Common myeloid progenitor, CD34-positive (primary cell): ENCODE measurements around the gene NLRP12.
"Not testable (repeated sequence)": the region's sequence is repeated elsewhere in the genome, so short reads cannot be mapped to it uniquely, and the experiment has no call there.

ENCODE experiments used
- CTCF ChIA-PET: fragments of 350-600 bp; sonication (Branson Sonifier 250); formaldehyde crosslinking; loops from one replicate; lab custom pipeline; 2021; ENCODE audit warnings: antibody characterized with exemption; lab: Charles Lee
- POLR2A ChIA-PET: fragments of 350-600 bp; sonication (Branson Sonifier 250); formaldehyde crosslinking; loops from one replicate; lab custom pipeline; 2021; ENCODE audit warnings: antibody characterized with exemption; lab: Charles Lee
- DNase-seq, 3 donors: peaks; one replicate each; pipeline versions ENCODE4 v3.0.0 to v3.0.0-alpha.2; 2013
- H3K27ac ChIP-seq, 2 experiments: 1 replicate in 1 of 2; 2 replicates in 1 of 2; pipeline ENCODE4 v1.7.0; 2013; ENCODE audit warnings: inconsistent platforms in 2 of 2, low read length in 2 of 2, mild to moderate bottlenecking in 2 of 2, low read depth in 1 of 2, moderate library complexity in 1 of 2; ENCODE audit not compliant: severe bottlenecking in 2 of 2, insufficient read depth in 1 of 2, poor library complexity in 1 of 2
- H3K27me3 ChIP-seq, 5 experiments: replicated peaks in 2 of 5; 1 replicate in 3 of 5; 2 replicates in 2 of 5; pipeline versions ENCODE4 v1.6.1 to v1.7.0; 2013; ENCODE audit warnings: low read length in 4 of 5, mild to moderate bottlenecking in 2 of 5, moderate library complexity in 2 of 5, inconsistent platforms in 1 of 5; ENCODE audit not compliant: insufficient read depth in 5 of 5, control insufficient read depth in 4 of 5
- H3K36me3 ChIP-seq, 4 experiments: 1 replicate in 2 of 4; 2 replicates in 2 of 4; pipeline versions ENCODE4 v1.6.1 to v1.7.0; 2013; ENCODE audit warnings: low read length in 3 of 4, control low read depth in 1 of 4, mild to moderate bottlenecking in 1 of 4; ENCODE audit not compliant: control insufficient read depth in 4 of 4, insufficient read depth in 4 of 4
- H3K4me1 ChIP-seq, 4 experiments: 1 replicate in 3 of 4; 2 replicates in 1 of 4; pipeline versions ENCODE4 v1.6.1 to v1.7.1; 2013; ENCODE audit warnings: low read length in 3 of 4, mild to moderate bottlenecking in 3 of 4, control low read depth in 1 of 4, inconsistent platforms in 1 of 4, moderate library complexity in 1 of 4; ENCODE audit not compliant: control insufficient read depth in 4 of 4, insufficient read depth in 4 of 4; ENCODE audit errors: control extremely low read depth in 1 of 4
- H3K4me3 ChIP-seq, 7 experiments: 1 replicate in 4 of 7; 2 replicates in 3 of 7; pipeline versions ENCODE4 v1.5.1 to v1.7.0; 2013; ENCODE audit warnings: mild to moderate bottlenecking in 7 of 7, low read length in 6 of 7, moderate library complexity in 6 of 7, inconsistent platforms in 2 of 7, low read depth in 2 of 7, control low read depth in 1 of 7; ENCODE audit not compliant: insufficient read depth in 4 of 7, control insufficient read depth in 1 of 7; ENCODE audit errors: extremely low read depth in 1 of 7
- H3K9me3 ChIP-seq, 5 experiments: 1 replicate in 4 of 5; 2 replicates in 1 of 5; pipeline versions ENCODE4 v1.6.1 to v1.7.1; 2013; ENCODE audit warnings: low read length in 4 of 5, mild to moderate bottlenecking in 2 of 5, inconsistent platforms in 1 of 5, low read depth in 1 of 5, moderate library complexity in 1 of 5; ENCODE audit not compliant: control insufficient read depth in 4 of 5, insufficient read depth in 2 of 5; ENCODE audit errors: control extremely low read depth in 1 of 5
- WGBS: methylation state at CpG from one replicate; pipeline ENCODE4 v1.1.5; 2013; ENCODE audit not compliant: insufficient coverage; 5-methylcytosine and 5-hydroxymethylcytosine counted together

The NLRP12 gene

GRCh38 chr19:53865523-53865917, 41.4 kb upstream of the NLRP12 start:
- H3K27me3 ChIP-seq: no peaks in the 10 kb centered on the region
- H3K9me3 ChIP-seq: no peaks in the 10 kb centered on the region
- peak; percentile 50 to 78 (median 72) for DNase-seq
- peaks cover 5 to 35% (median 25%) of the 10 kb centered on the region in 4 experiments for H3K4me1 ChIP-seq
- 59% methylated on average over 7 of the region's 9 CpGs for WGBS
- ChIA-PET POLR2A (interaction anchor here (0.6 to 2.4 kb wide), 3 partner anchors 11 to 155 kb away, joined by 3 to 13 read pairs (median 4); no protein-coding TSS in a partner anchor), CTCF (interaction anchor here (1.0 to 2.5 kb wide), 4 partner anchors 10 to 24 kb away, joined by 6 to 12 read pairs (median 8); no protein-coding TSS in a partner anchor)
- H3K36me3 ChIP-seq: no peaks in the 10 kb centered on the region
- peak overlapping the region; percentile 94 to 99 for H3K27ac ChIP-seq
- peak overlapping the region in 5 of 7 experiments; percentile 44 to 81 (median 65) for H3K4me3 ChIP-seq

DNA sequence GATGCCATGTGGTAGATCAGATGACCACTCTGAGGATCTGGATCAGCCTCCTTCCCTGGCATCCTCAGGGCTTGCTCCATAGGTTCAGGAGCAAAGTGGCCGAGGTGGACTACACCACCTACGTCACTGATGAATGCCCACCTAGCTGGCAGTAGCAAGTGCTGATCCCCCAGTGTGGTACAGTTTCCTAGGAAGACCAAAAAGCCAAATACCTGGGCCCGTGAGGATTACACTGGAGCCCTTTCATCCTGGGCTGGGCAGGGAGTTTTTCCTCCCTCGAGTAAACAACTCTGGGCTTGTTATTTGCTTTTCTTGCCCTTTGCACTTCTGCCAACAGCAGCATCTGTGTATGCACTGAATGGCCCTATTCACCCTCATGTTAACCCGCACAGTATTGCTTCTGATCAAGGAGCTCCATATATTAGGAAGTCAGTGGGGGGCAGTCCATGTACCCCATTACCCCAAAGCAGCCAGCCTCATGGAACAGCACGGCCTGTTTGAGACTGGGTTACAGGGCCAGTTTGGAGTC, 40.3 kb upstream of the NLRP12 start:
- ChIA-PET POLR2A (no interaction called here), CTCF (no interaction called here)
- no peak overlapping the region for H3K4me3 ChIP-seq
- no peak overlapping the region for H3K27ac ChIP-seq
- DNase-seq: no peak
- no peaks in the 10 kb centered on the region for H3K36me3 ChIP-seq
- no peaks in the 10 kb centered on the region for H3K9me3 ChIP-seq
- 96% methylated on average over 6 of the region's 6 CpGs for WGBS
- no peaks in the 10 kb centered on the region for H3K27me3 ChIP-seq
- peaks cover 5 to 32% (median 22%) of the 10 kb centered on the region in 4 experiments for H3K4me1 ChIP-seq

DNA sequence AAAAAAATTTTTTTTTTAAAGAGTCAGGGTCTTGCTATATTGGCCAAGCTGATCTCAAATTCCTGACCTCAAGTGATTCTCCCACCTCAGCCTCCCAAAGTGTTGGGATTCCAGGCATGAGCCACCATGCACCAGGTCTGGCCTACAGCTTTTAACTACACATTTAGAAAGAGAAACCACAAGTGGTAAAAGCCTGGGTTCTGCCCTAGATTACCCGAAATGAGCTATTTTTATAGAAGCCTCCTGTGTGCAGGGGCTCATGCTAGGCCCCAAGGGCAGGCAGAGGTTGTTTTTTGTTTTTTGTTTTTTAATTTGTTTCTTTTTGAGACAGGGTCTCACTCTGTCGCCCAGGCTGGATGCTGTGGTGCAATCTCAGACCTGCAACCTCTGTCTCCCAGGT, 29.6 kb upstream of the NLRP12 start:
- ChIA-PET POLR2A (interaction anchor here (1.3 to 1.9 kb wide), 2 partner anchors 15 to 20 kb away, joined by 4 to 9 read pairs; partner anchors contain the start of gene MYADM), CTCF (interaction anchor here (0.8 to 2.7 kb wide), 9 partner anchors 10 to 170 kb away, joined by 3 to 13 read pairs (median 4); partner anchors contain the start of gene MYADM)
- Histone ChIP-seq H3K9me3 (no peaks in the 10 kb centered on the region), H3K36me3 (no peaks in the 10 kb centered on the region), H3K27ac (no peak overlapping the region), H3K27me3 (peaks cover 0 to 11% (median 2%) of the 10 kb centered on the region in 5 experiments), H3K4me1 (peaks cover 10 to 21% (median 13%) of the 10 kb centered on the region in 4 experiments), H3K4me3 (no peak overlapping the region)
- WGBS: 100% methylated on average over 1 of the region's 2 CpGs
- no peak for DNase-seq

DNA sequence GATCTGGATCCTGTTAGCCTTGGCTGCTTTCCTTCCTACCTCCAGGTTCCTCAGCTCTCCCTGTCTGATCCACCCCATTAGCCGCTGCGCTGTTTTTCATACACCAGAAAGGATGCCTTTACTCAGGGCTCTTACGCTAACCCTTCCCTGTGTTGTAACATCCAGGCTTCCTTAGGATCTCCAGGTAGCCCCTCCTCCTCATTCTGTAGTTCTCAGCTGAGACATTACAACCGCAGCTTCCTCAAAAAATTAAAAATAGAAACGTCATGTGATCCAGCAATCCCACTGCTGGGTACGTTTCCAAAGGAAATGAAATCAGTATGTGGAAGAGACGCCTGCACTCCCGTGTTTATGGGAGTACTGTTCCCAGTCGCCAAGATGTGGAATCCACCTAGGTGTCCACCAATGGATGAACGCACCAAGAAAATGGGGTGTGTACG, 25.1 kb upstream of the NLRP12 start:
- Histone ChIP-seq H3K4me3 (peak overlapping the region in 2 of 7 experiments; percentile 26 to 36), H3K36me3 (no peaks in the 10 kb centered on the region), H3K9me3 (no peaks in the 10 kb centered on the region), H3K27me3 (peaks cover 0 to 23% (median 3%) of the 10 kb centered on the region in 5 experiments), H3K4me1 (peaks cover 10 to 21% (median 13%) of the 10 kb centered on the region in 4 experiments), H3K27ac (no peak overlapping the region)
- CTCF ChIA-PET: interaction anchor here (1.1 to 1.8 kb wide), 3 partner anchors 10 to 181 kb away, joined by 3 to 6 read pairs (median 5); no protein-coding TSS in a partner anchor
- 28% methylated on average over 11 of the region's 11 CpGs for WGBS
- POLR2A ChIA-PET: no interaction called here
- DNase-seq: peak in 2 of 3 donors; percentile 61 to 66

GRCh38 chr19:53847555-53847954, 23.4 kb upstream of the NLRP12 start:
- H3K36me3 ChIP-seq: no peaks in the 10 kb centered on the region
- no peak overlapping the region for H3K4me3 ChIP-seq
- DNase-seq: no peak
- H3K27ac ChIP-seq: no peak overlapping the region
- WGBS: 81% methylated on average over 5 of the region's 8 CpGs
- no peaks in the 10 kb centered on the region for H3K9me3 ChIP-seq
- CTCF ChIA-PET: interaction anchor here (0.8 to 1.2 kb wide), 2 partner anchors 16 to 176 kb away, joined by 3 to 4 read pairs; no protein-coding TSS in a partner anchor
- H3K27me3 ChIP-seq: peaks cover 0 to 23% (median 3%) of the 10 kb centered on the region in 5 experiments
- peaks cover 11 to 15% (median 13%) of the 10 kb centered on the region in 4 experiments for H3K4me1 ChIP-seq
- POLR2A ChIA-PET: no interaction called here

- no peaks in the 10 kb centered on the region for H3K9me3 ChIP-seq
- ChIA-PET POLR2A (no interaction called here), CTCF (no interaction called here)
- H3K36me3 ChIP-seq: no peaks in the 10 kb centered on the region
- H3K27ac ChIP-seq: no peak overlapping the region
- H3K27me3 ChIP-seq: peaks cover 0 to 20% (median 2%) of the 10 kb centered on the region in 5 experiments
- H3K4me1 ChIP-seq: peaks cover 7 to 13% (median 12%) of the 10 kb centered on the region in 4 experiments
- no peak overlapping the region for H3K4me3 ChIP-seq
- 88% methylated on average over 1 of the region's 9 CpGs for WGBS
- DNase-seq: peak in 2 of 3 donors; percentile 31 to 43
These were observed 20.7 kb upstream of the NLRP12 start for GRCh38 chr19:53844849-53845246.

DNA sequence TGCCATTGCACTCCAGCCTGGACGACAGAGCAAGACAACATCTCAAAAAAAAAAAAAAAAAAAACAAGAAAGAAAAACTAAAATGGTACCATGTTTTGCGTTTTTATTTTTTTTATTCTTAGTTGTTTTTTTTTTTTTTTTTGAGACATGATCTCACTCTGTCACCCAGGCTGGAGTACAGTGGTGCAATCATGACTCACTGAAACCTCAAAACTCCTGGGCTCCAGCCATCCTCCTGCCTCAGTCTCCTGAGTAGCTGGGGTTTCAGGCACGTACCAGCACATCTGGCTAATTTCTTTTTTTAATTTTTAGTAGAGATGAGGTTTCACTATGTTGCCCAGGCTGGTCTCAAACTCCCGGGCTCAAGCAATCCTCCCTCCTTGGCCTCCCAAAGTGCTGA, 16.8 kb upstream of the NLRP12 start:
- 100% methylated on average over 1 of the region's 4 CpGs for WGBS
- DNase-seq: peak in 2 of 3 donors; percentile 29 to 32
- H3K27me3 ChIP-seq, POLR2A ChIA-PET, H3K9me3 ChIP-seq, H3K27ac ChIP-seq, H3K4me1 ChIP-seq, H3K4me3 ChIP-seq, H3K36me3 ChIP-seq: not testable (repeated sequence)
- CTCF ChIA-PET: interaction anchor here (0.7 to 2.0 kb wide), 15 partner anchors 10 to 209 kb away, joined by 3 to 9 read pairs (median 4); no protein-coding TSS in a partner anchor
